ENCODE data around the gene PPFIA1.

The PPFIA1 gene

DNA sequence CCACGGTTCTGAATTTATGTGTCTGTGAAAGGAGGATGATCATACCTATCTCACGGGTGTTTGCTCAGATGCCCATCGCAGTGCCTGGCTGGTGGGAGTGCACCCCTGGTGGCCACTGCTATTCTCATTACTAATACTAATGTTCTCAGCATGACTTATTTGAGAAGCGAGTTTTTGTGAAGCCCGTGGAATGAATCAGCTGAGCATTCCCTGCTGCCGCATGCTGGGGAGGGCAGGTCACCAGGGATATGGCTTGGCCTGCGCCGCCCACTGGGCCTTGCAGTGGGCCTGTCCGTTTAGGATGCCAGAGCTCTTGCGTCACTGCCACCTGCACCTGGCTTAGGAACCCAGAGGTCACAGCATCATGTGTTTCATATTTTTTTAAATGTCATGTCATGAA, 144.7 kb downstream of the PPFIA1 start:
- no peak for TF ChIP-seq EGR1 (IDR thresholded peaks at IDR 0.05)
- TF ChIP-seq YY1 (IDR thresholded peaks at IDR 0.05; ENCODE audit: low read depth), result no peak
- TF ChIP-seq, protein P1, sequence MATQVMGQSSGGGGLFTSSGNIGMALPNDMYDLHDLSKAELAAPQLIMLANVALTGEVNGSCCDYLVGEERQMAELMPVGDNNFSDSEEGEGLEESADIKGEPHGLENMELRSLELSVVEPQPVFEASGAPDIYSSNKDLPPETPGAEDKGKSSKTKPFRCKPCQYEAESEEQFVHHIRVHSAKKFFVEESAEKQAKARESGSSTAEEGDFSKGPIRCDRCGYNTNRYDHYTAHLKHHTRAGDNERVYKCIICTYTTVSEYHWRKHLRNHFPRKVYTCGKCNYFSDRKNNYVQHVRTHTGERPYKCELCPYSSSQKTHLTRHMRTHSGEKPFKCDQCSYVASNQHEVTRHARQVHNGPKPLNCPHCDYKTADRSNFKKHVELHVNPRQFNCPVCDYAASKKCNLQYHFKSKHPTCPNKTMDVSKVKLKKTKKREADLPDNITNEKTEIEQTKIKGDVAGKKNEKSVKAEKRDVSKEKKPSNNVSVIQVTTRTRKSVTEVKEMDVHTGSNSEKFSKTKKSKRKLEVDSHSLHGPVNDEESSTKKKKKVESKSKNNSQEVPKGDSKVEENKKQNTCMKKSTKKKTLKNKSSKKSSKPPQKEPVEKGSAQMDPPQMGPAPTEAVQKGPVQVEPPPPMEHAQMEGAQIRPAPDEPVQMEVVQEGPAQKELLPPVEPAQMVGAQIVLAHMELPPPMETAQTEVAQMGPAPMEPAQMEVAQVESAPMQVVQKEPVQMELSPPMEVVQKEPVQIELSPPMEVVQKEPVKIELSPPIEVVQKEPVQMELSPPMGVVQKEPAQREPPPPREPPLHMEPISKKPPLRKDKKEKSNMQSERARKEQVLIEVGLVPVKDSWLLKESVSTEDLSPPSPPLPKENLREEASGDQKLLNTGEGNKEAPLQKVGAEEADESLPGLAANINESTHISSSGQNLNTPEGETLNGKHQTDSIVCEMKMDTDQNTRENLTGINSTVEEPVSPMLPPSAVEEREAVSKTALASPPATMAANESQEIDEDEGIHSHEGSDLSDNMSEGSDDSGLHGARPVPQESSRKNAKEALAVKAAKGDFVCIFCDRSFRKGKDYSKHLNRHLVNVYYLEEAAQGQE (IDR thresholded peaks at IDR 0.05; ENCODE audit: low read depth), result no peak
- TF ChIP-seq CEBPB (IDR thresholded peaks at IDR 0.05), result no peak
- no peak for TF ChIP-seq ZBTB7A (IDR thresholded peaks at IDR 0.05; ENCODE audit: low read depth)
- TF ChIP-seq TEAD4 (IDR thresholded peaks at IDR 0.05), result no peak
- no peak for TF ChIP-seq NFIC (IDR thresholded peaks at IDR 0.05)
- TF ChIP-seq TAF1 (IDR thresholded peaks at IDR 0.05; ENCODE audit: low read depth), result no peak
- no peak for TF ChIP-seq MAX (IDR thresholded peaks at IDR 0.05)
- TF ChIP-seq CREB1 (IDR thresholded peaks at IDR 0.05; ENCODE audit: low read depth), result no peak
- TF ChIP-seq, protein P2, sequence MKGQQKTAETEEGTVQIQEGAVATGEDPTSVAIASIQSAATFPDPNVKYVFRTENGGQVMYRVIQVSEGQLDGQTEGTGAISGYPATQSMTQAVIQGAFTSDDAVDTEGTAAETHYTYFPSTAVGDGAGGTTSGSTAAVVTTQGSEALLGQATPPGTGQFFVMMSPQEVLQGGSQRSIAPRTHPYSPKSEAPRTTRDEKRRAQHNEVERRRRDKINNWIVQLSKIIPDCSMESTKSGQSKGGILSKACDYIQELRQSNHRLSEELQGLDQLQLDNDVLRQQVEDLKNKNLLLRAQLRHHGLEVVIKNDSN (IDR thresholded peaks at IDR 0.05), result no peak

DNA sequence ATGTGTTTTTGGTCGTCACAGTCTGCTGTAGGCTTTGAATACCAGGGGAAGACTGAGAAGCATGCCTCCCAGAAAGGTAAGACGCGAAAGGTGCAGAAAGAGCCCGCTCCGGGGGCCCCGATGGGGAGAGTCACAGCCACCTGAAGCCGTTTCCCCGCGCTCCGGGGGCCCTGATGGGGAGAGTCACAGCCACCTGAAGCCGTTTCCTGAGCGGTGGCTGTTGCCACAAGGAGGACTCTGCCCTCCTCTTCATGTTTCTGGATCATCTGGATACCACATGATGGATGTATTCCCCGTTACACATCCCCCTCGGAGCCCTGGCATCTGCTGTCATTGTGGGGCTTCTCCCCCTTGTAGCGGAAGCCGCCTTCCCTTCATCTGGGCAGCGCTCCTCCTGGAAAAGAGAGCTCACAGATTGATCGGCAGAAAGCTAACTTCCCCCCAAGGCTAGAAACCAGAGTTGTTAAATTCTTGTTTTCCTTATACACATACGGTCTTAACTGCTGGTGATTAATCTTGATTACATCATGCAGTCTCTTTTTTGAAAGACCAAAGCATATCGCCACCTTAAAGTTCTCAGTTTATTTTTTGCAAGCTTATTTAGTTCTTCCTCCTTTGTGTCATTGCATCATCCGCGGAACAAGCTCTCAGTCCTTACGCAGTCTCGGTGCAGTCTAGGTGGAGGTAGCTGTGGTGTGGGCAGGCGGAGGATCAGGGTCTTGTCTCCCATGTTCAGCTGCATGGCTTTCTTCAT, 145.3 kb downstream of the PPFIA1 start:
- TF ChIP-seq TEAD4 (IDR thresholded peaks at IDR 0.05), result no peak
- no peak for TF ChIP-seq ZBTB7A (IDR thresholded peaks at IDR 0.05; ENCODE audit: low read depth)
- TF ChIP-seq EP300 (IDR thresholded peaks at IDR 0.05; ENCODE audit: borderline replicate concordance), result no peak
- TF ChIP-seq, protein P1 (IDR thresholded peaks at IDR 0.05; ENCODE audit: low read depth), result no peak
- no peak for TF ChIP-seq CEBPB (IDR thresholded peaks at IDR 0.05)
- TF ChIP-seq, protein P2 (IDR thresholded peaks at IDR 0.05), result no peak
- no peak for TF ChIP-seq EGR1 (IDR thresholded peaks at IDR 0.05)
- no peak for TF ChIP-seq FOXM1 (IDR thresholded peaks at IDR 0.05; ENCODE audit: borderline replicate concordance, low read depth)
- no peak for TF ChIP-seq YY1 (IDR thresholded peaks at IDR 0.05; ENCODE audit: low read depth)
- TF ChIP-seq MAX (IDR thresholded peaks at IDR 0.05), result no peak
- no peak for TF ChIP-seq NFIC (IDR thresholded peaks at IDR 0.05)
- no peak for TF ChIP-seq TAF1 (IDR thresholded peaks at IDR 0.05; ENCODE audit: low read depth)
- TF ChIP-seq CREB1 (IDR thresholded peaks at IDR 0.05; ENCODE audit: low read depth), result no peak

- TF ChIP-seq RAD21 (IDR thresholded peaks at IDR 0.05; ENCODE audit: low read depth), result no peak
- TF ChIP-seq, protein P1 (IDR thresholded peaks at IDR 0.05; ENCODE audit: low read depth), result no peak
- no peak for TF ChIP-seq YY1 (IDR thresholded peaks at IDR 0.05; ENCODE audit: low read depth)
- TF ChIP-seq EP300 (IDR thresholded peaks at IDR 0.05; ENCODE audit: borderline replicate concordance), result no peak
- TF ChIP-seq, protein P2 (IDR thresholded peaks at IDR 0.05), result no peak
- no peak for TF ChIP-seq TCF12 (IDR thresholded peaks at IDR 0.05; ENCODE audit: low read depth)
- no peak for TF ChIP-seq FOXM1 (IDR thresholded peaks at IDR 0.05; ENCODE audit: borderline replicate concordance, low read depth)
Observed at GRCh38 chr11:70416881-70417280, 146.4 kb downstream of the PPFIA1 start.

DNA sequence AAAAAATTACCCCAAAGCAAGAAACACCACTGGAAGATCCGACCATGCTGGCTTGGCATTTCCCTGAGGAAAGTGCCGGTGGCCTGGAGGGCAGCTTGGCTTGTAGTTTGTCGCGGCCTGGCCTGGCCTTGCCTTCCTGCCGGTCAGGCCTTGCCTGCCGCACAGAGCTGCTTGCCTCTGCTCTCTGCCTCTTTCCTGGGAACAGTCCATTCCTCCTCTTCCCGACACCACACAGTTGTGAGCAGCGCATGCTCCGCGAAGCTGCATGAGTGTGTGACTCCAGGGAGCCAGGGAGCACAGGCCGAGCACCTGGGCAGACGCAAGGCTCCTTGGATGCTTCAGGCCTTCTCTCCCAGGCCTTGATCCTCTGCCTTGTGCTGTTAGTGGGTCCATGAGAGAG, 147.6 kb downstream of the PPFIA1 start:
- no peak for TF ChIP-seq NFIC (IDR thresholded peaks at IDR 0.05)
